ENCODE data around the gene OPCML. TPM values are rescaled to one million over a fixed set of nuclear protein-coding genes. Genes with fewer than 3 reads are reported as not detected.

Gene OPCML
- total and polyA plus RNA-seq, 4 donors = under 0.01 to 0.01 TPM; not detected in 2

DNA sequence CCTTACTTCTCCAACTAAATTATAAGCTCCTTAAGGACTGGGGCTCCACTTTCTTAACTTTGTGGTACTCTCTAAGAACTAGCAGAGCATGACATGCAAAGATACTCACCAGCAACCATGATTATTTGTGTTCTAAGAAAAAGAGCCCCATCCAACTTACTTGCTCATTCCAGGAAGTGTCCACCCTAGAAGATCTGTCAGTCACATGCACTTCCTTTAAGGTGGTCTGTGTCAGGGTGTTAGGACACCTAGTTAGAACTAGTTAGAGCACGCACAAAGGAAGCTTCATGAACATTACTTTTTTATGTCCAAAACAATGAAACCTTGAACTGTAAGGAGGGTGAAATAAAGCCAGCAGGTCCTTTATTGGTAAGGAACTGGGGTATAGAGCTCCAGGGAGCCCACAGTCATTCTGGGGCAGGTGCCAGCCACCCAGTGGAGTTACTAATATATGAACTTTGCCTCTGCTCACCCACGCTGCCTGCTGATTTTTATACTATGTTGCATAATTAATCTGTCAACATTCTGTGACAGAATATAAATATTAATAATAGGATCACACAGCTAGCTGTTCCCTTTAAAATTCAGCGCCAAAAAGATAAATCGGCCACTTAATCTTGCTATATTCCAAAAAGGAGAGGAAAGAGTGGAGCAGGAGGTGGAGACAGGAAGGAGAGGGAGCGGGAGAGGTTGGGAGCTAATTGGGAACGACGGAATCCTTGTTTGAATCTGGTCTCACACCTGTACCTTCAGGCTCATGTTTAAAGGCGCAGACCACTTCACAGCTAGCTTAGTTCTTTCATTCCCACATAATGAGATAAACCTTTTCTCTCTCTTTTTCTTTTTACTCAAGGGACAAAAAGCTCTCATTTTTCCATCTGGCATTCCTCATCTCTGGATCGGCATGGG, 755.0 kb downstream of the OPCML start:
- peaks cover 1 to 18% (median 9%) of the 10 kb centered on the region in 4 donors for H3K4me1 ChIP-seq (ENCODE audit: control insufficient read depth in 4 of 4, insufficient read depth in 4 of 4, low read length in 3 of 4)
- peak in 1 of 2 donors; percentile 59 for TF ChIP-seq EGR1 (IDR thresholded peaks at IDR 0.05; ENCODE audit: low read depth in 2 of 2)
- no peak for TF ChIP-seq GABPA (IDR thresholded peaks at IDR 0.05 in 1 of 2, conservative IDR thresholded peaks at IDR 0.05 in 1 of 2)
- TF ChIP-seq RXRA (IDR thresholded peaks at IDR 0.05) = peak in 1 of 2 donors; percentile 57
- TF ChIP-seq SP1 (IDR thresholded peaks at IDR 0.05) = no peak
- TF ChIP-seq HNF4A (conservative IDR thresholded peaks at IDR 0.05) = peak; percentile 38 to 80
- peak in 1 of 2 donors; percentile 10 for TF ChIP-seq RAD21 (IDR thresholded peaks at IDR 0.05)
- peak in 1 of 2 donors; percentile 9 for TF ChIP-seq JUND (IDR thresholded peaks at IDR 0.05)
- TF ChIP-seq NR2F2 (IDR thresholded peaks at IDR 0.05) = no peak
- no peak for TF ChIP-seq YY1 (IDR thresholded peaks at IDR 0.05)
- no peak for TF ChIP-seq HNF4G (IDR thresholded peaks at IDR 0.05)
- TF ChIP-seq, protein P1, sequence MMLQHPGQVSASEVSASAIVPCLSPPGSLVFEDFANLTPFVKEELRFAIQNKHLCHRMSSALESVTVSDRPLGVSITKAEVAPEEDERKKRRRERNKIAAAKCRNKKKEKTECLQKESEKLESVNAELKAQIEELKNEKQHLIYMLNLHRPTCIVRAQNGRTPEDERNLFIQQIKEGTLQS (IDR thresholded peaks at IDR 0.05) = no peak
- TF ChIP-seq TAF1 (conservative IDR thresholded peaks at IDR 0.05) = no peak
- no peaks in the 10 kb centered on the region for H3K36me3 ChIP-seq (ENCODE audit: control insufficient read depth in 4 of 4, insufficient read depth in 3 of 4, low read depth in 1 of 4, low read length in 3 of 4)
- no peaks in the 10 kb centered on the region for H3K9me3 ChIP-seq (ENCODE audit: control insufficient read depth in 4 of 4, low read length in 3 of 4)
- H3K9ac ChIP-seq (ENCODE audit: low read depth in 1 of 2, low read length in 2 of 2) = no peak overlapping the region
- no peaks in the 10 kb centered on the region for H3K27me3 ChIP-seq (ENCODE audit: control insufficient read depth in 4 of 4, insufficient read depth in 4 of 4, low read length in 3 of 4)
- 43% methylated on average over 9 of the region's 9 CpGs for WGBS
- H3K4me3 ChIP-seq (ENCODE audit: low read depth in 1 of 3, low read length in 3 of 3) = no peak overlapping the region
- no peak overlapping the region for H3K27ac ChIP-seq (ENCODE audit: low read depth in 1 of 2, low read length in 2 of 2)
- DNase-seq (ENCODE audit: low spot score) = no peak

DNA sequence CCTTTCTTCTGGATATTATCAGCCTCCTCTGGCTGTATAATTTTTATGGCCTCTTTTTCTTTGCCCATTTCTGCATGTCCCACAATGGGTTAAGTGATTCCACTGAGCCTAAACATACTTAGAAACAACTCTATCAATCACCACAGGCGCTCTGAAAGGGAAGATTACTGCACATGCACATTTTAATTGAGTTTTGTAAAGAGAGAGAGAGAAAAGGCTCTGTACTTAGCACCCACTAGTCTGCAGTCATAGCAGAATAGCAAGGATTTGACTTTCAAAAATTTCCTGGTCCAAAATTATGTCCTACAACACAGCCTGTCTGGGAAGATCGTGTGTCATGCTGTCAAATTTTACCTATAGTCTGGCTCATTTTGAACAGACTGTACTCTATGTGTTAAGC, 758.5 kb downstream of the OPCML start:
- no peak overlapping the region for H3K27ac ChIP-seq (ENCODE audit: low read depth in 1 of 2, low read length in 2 of 2)
- no peaks in the 10 kb centered on the region for H3K9me3 ChIP-seq (ENCODE audit: control insufficient read depth in 4 of 4, low read length in 3 of 4)
- no peaks in the 10 kb centered on the region for H3K27me3 ChIP-seq (ENCODE audit: control insufficient read depth in 4 of 4, insufficient read depth in 4 of 4, low read length in 3 of 4)
- no peak for DNase-seq (ENCODE audit: low spot score)
- H3K4me1 ChIP-seq (ENCODE audit: control insufficient read depth in 4 of 4, insufficient read depth in 4 of 4, low read length in 3 of 4) = peaks cover 0 to 9% (median 4%) of the 10 kb centered on the region in 4 donors
- no peak overlapping the region for H3K4me3 ChIP-seq (ENCODE audit: low read depth in 1 of 3, low read length in 3 of 3)
- no peak for TF ChIP-seq CTCF (IDR thresholded peaks at IDR 0.05; ENCODE audit: low read depth, low read length, missing input control)
- TF ChIP-seq, protein P1 (IDR thresholded peaks at IDR 0.05) = no peak
- TF ChIP-seq ZBTB33 (IDR thresholded peaks at IDR 0.05) = no peak
- no peak for TF ChIP-seq HNF4A (conservative IDR thresholded peaks at IDR 0.05)
- no peak for TF ChIP-seq RAD21 (IDR thresholded peaks at IDR 0.05)
- TF ChIP-seq HNF4G (IDR thresholded peaks at IDR 0.05) = no peak
- TF ChIP-seq MAX (IDR thresholded peaks at IDR 0.05) = no peak
- no peak for TF ChIP-seq YY1 (IDR thresholded peaks at IDR 0.05)
- TF ChIP-seq NR2F2 (IDR thresholded peaks at IDR 0.05) = no peak
- TF ChIP-seq JUND (IDR thresholded peaks at IDR 0.05) = no peak
- no peak for TF ChIP-seq FOXA1 (IDR thresholded peaks at IDR 0.05)
- TF ChIP-seq GABPA (IDR thresholded peaks at IDR 0.05 in 1 of 2, conservative IDR thresholded peaks at IDR 0.05 in 1 of 2) = no peak
- no peak for TF ChIP-seq TAF1 (conservative IDR thresholded peaks at IDR 0.05)
- no peak for TF ChIP-seq EGR1 (IDR thresholded peaks at IDR 0.05; ENCODE audit: low read depth in 2 of 2)
- no peak for TF ChIP-seq RXRA (IDR thresholded peaks at IDR 0.05)
- TF ChIP-seq SP1 (IDR thresholded peaks at IDR 0.05) = no peak
- TF ChIP-seq FOXA2 (IDR thresholded peaks at IDR 0.05) = no peak
- no peak for TF ChIP-seq REST (IDR thresholded peaks at IDR 0.05)
- H3K36me3 ChIP-seq (ENCODE audit: control insufficient read depth in 4 of 4, insufficient read depth in 3 of 4, low read depth in 1 of 4, low read length in 3 of 4) = no peaks in the 10 kb centered on the region
- H3K9ac ChIP-seq (ENCODE audit: low read depth in 1 of 2, low read length in 2 of 2) = no peak overlapping the region
- WGBS = 54% methylated on average over 2 of the region's 2 CpGs
